Dermis blood vessel endothelial cell (primary cell): ENCODE results near the gene MFN2. TPM values are rescaled to one million over a fixed set of nuclear protein-coding genes. Genes with fewer than 3 reads are reported as not detected.

ENCODE experiments used
- DNase-seq: peaks from one replicate; pipeline ENCODE4 v3.0.0; 2010
- total RNA-seq: library from RNA; depleted of rRNA; stranded (reverse); fragments of >200 nt; gene quantifications from 2 replicates; pipeline ENCODE4 v1.2.3, GENCODE V29; 2014

The MFN2 gene
- total RNA-seq, 1 donor from 2014 or later = 61.1 TPM

DNA sequence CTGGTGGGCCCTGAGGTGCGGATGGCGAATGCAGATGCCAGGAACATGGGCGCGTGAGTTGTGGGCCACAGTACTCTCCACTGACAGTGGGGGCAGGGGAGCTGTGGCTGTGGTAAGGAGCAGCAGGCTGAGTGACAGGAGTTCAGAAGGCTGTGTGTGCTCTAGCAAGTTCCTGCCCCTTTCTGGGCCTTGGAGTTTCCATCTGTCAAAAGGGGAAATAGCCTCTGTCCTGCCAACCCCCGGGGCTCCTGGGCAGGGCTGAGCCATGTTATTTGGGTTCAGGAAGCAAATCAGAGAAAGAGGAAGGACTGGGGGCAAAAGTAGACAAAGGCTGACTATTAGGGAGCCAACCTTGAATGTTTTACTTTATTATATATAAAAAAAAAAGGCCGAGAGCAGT is 19.5 kb upstream of the MFN2 start:
- peak; percentile 52 for DNase-seq

- peak; percentile 49 for DNase-seq
These were observed 19.0 kb upstream of the MFN2 start for GRCh38 chr1:11961230-11961629.

DNA sequence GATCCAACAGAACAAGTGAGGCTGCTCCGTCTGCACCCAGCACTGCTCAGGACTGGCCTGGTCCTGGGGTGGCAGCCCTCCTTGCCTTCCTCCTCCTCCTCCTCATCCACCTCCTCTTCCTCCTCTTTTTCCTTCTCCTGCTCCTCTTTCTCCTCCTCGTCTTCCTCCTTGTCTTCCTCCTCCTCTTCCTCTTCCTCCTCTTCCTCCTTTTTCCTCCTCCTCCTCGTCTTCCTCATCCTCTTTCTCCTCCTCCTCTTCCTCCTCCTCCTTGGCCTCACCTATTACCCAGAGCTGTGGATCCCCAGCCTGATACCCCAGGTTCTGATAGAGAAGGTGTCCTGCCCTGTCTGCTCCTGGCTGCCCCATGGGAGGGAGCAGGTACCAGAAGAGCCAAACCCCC is 16.6 kb upstream of the MFN2 start:
- no peak for DNase-seq

DNA sequence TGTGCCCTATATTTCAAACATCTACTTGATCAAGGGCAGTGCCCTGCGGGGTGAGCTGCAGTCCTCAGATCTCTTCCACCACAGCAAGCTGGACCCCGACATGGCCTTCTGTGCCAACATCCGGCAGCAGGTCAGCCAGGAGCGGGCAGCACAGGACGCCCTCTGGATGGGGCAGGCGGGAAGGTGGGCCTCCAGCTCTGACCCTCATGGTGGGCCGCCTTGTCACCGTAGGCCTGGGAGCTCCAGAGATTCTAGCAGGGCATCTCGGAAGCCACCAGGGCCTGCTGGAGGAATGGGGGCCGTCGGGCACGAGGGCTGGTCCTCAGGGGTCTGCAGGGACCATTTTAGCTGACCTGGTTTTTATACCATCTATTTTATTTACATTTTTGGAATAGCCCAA is 15.6 kb upstream of the MFN2 start:
- no peak for DNase-seq

DNA sequence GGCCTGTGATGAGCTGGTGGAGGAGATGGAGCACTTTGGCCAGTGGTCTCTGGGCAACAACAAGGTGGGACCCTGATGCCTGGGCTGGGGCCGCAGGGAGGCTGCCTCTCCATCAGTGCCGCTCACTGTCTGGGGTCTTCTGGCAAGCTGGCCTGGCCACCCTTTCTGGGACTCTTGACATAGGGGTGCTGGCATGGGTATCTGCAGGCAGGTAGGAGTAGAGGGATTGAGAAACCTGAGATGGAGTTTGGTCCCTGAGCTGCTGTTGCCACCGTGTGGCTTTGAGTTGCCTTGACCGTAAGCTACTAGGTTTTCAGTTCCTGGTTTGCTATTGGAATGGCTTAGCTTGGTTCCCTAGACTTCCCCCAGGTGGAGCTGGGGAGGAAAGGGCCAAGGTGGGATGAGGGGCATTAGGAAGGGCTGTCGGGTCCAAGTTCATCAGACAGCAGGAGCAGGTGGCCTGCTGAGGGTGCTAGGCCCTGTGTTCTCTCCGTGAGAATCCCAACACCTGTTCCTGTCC is 13.2 kb upstream of the MFN2 start:
- DNase-seq = peak; percentile 66

DNA sequence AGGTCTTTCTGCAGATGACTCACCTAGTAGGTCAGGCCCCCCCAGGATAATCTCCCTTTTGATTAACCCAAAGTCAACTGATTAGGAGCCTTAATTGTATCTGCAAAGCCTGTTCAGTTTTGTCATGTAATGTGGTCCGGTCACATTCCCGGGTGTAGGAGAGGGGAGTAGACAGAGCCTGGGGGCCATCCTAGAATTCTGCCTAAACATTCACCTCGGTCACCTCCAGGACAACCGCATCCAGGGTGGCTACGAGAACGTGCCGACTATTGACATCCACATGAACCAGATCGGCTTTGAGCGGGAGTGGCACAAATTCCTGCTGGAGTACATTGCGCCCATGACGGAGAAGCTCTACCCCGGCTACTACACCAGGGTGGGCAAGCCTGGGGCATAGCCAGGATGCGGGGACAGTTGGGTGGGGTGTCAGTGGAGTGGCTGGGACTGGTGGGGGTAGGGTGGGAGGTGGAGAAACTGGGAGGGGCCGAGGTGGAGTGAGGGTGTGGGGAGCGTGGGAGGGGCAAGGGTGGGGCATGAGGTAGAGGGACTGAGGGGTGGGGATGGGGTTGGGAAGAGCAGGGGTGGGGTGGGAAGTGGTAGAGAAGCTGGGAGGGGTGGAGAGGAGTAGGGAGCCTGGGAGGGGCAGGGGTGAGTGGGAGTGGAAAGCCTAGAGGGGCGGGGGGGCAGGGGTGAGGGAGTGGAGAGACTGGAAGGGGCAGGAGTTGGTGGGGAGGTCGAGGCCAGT is 9.6 kb upstream of the MFN2 start:
- no peak for DNase-seq

- DNase-seq = no peak
These were observed 2.6 kb upstream of the MFN2 start for GRCh38 chr1:11977625-11978024.

DNA sequence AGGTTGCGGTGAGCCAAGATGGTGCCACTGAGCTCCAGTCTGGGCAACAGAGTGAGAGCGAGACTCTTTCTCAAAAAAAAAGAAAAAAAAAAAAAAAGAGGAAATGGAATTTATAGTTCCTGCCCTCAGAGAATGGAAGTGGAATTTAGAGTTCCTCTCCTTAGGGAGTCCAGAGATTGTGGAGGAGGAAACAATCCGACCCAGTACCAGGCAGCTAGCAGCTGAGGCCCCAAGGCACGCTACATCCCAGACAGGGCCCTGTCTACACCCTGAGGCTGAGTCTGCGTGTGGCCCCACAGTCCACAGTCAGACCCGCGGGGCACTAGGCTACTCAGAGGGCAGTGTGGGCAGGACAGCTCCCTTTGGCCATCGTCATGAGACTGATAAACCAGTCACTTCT is 1.9 kb upstream of the MFN2 start:
- no peak for DNase-seq

- DNase-seq = no peak
These were observed 1.0 kb upstream of the MFN2 start for GRCh38 chr1:11979028-11979850.

DNA sequence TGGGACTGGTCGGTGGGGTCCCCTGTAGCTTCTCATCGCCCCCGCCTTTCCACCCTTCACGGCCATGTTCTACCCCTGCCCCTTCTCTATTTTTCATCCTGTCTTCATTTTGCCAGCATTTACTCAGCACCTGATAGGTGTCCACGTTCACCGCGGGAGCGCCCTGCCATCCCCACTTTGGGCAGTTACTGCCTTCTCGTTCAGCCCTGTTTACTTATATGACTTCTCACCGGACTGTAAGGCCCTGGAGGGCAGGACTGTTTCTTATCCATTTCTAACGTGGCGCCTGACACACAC is 380 bp downstream of the MFN2 start:
- no peak for DNase-seq

GRCh38 chr1:11981378-11982009 is 1.2 kb downstream of the MFN2 start:
- DNase-seq = no peak

DNA sequence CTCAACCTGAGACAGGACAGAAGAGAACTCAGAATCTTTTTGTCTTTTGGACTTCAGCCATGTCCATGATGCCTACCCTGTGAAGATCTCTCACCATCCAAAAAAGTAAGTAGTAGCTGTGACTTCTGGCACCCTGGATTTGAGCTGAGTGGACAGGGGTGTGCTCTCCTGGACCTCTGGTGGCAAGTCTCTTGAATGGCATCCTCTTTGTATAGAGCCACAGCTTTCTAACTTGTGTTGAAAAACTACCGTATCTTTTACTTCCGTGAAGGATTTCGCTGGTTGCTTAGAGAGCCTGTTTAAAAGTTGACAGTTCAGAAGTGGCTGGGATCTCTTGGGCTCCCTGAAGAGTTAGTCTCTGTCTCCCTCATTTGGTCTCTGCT is 1.8 kb downstream of the MFN2 start:
- peak; percentile 75 for DNase-seq

GRCh38 chr1:11984121-11984520 is 3.9 kb downstream of the MFN2 start:
- no peak for DNase-seq

GRCh38 chr1:11984576-11984975 is 4.3 kb downstream of the MFN2 start:
- DNase-seq = no peak

DNA sequence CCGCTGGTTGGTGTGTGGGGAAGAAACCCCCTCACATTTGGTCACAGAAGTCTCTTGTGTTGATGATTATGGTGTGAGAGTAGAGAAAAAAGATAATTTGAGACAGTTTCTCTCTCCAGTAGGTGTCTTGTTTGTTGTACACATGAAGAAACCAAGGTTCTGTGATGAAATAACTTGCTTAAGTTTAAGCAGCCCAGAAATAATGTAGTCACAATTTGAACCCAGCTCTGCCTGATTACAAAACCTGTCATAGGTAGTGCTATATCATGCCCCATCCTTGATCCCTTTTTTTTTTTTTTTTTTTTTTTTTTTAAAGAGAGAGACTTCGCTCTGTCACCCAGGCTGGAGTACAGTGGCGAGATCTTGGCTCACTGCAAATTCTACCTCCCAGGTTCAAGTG is 4.9 kb downstream of the MFN2 start:
- DNase-seq = no peak

- DNase-seq = peak; percentile 70
These were observed 5.6 kb downstream of the MFN2 start for GRCh38 chr1:11985851-11986250.

DNA sequence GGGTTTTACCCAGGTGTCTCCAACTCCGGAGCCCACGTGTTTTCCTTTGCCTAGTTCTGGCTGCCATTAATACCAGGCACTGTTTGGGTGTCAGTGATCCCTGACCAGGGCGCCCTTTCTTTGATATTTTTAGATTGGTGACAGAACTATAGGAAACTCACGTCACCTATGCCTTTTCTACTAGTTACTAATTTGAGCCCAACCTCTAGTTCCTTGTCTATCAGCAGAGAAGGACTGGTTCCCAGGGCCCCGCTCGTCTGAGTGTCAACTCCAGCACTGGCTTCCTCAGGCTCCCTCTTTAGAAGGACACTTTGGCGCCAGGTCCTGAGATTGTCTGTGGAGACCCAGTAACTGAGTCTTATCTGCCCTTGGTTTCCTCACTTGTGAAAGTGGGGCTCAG is 9.4 kb downstream of the MFN2 start:
- DNase-seq = no peak

- peak; percentile 78 for DNase-seq
These were observed 10.2 kb downstream of the MFN2 start for GRCh38 chr1:11990303-11991032.

- DNase-seq = no peak
These were observed 11.9 kb downstream of the MFN2 start for GRCh38 chr1:11991969-11992676.

DNA sequence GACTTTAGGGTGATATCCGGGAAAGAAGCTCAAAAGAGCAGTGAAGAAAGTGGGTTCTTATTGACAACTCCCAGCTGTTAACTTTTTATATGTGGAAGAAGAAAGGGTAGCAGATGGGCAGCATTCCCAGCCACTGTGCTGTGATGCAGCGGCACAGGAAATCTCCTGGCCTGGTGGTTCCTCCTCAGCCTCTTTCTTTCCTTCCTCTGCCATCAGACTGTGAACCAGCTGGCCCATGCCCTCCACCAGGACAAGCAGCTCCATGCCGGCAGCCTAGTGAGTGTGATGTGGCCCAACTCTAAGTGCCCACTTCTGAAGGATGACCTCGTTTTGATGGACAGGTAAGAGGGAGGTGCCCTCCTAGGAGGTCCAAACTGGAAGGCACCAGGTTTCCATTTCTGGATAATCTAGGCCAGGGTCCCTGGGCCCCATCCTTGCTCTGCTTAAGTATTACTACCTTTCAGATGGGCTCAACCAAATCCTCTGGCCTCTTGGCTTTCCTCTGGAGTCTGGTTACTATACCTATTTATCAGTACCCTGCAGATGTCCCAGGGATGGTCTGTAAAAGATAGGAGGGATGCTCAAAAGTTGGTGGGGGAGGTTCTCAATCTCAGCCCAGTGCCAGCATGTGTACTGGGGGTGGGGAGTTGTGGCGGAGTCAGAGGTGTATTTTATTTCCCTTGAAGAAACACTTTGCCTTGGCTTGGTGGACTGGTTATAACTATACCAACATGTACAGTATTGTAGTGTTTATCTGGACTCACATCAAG is 17.0 kb downstream of the MFN2 start:
- peak; percentile 59 for DNase-seq

DNA sequence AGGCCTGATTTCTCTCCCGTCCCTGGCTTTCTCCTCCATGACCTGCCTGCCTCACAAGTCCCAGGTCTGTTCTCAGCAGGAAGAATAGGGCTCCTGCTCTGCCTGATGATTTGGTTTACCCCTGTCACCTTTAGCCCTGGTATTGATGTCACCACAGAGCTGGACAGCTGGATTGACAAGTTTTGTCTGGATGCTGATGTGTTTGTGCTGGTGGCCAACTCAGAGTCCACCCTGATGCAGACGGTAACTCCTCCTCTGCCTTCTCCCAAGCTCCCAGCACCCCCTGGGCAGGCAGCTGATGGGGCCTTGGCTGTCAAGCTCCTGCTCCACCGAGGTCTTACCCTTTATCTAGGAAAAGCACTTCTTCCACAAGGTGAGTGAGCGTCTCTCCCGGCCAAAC is 18.4 kb downstream of the MFN2 start:
- DNase-seq = no peak

DNA sequence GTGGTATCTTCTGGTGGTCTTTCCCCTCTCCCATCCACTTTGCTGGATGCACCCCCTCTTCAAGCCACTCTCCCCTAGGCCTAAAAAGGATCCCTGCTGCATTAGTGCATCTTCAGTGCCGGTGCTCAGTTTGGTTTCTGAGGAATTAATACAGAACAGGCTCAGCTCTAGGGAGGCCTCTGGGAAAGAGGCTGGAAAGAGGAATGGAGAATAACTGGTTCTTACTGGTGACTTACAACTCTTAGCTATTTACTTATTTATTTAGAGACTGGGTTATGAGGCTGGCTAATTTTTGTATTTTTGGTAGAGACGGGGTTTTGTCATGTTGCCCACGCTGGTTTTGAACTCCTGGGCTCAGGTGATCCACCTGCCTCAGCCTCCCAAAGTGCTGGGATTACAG is 19.0 kb downstream of the MFN2 start:
- DNase-seq = no peak
